ENCODE results near the gene XPO4. TPM values are rescaled to one million over a fixed set of nuclear protein-coding genes. Genes with fewer than 3 reads are reported as not detected.
"Not testable (repeated sequence)": the region's sequence is repeated elsewhere in the genome, so short reads cannot be mapped to it uniquely, and the experiment has no call there.

The XPO4 gene
- total RNA-seq, 1 donor from 2014 or later, result 13.1 TPM

DNA sequence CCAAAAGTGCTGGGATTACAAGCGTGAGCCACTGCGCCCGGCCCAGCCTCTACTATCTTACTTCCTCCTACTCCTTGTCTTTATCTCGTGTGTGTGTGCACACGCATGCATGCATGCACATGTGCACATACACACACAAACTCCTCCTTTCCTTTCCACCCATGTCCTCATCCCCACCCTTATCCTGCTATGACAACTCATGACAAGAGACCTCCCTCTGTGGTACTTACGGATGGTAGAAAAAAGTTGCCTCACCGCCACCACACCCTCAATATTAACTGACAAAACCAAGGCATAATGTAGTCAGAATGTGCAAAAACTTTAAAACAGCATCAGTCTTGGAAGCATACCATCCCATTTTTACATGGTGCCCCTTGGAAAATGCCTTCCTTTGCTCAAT is 112.9 kb downstream of the XPO4 start:
- no peak for DNase-seq (ENCODE audit: low spot score)

DNA sequence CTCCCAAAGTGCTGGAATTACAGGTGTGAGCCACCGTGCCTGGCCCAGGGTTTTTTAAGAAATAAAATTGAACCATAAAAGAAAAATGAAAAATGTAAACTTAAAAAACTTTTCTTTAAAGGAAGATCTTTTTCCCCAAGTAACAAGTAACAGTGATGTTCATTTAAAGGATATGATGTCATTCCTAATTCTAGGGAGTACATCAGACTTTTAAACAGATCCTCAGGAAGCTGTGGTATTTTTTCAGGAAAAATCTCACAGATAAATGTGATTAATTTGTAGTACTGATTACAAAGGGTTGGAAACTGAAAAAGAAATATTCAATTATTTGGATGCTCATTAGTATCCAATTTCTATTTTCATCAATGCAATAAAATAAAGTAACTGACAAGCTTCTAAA is 114.2 kb downstream of the XPO4 start:
- DNase-seq (ENCODE audit: low spot score), result no peak

DNA sequence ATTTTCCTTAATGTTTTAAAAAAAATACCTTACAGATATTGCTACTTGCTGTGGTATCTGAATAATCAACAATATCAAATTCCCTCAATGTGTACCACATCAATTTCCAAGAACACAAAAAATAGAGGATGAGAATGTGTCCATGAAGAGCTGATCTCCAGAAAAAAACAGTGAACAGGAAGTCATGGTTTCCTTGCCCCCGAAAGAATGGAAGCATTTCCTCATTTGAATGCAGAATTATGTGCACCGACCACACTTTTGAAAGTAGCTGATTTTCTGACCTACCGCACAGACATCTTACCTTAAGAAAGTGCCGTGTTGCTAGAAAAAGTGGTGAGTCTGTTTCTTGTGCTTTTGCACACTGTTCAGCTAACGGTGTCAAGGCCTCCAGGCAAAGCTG is 115.4 kb downstream of the XPO4 start:
- DNase-seq (ENCODE audit: low spot score), result no peak

DNA sequence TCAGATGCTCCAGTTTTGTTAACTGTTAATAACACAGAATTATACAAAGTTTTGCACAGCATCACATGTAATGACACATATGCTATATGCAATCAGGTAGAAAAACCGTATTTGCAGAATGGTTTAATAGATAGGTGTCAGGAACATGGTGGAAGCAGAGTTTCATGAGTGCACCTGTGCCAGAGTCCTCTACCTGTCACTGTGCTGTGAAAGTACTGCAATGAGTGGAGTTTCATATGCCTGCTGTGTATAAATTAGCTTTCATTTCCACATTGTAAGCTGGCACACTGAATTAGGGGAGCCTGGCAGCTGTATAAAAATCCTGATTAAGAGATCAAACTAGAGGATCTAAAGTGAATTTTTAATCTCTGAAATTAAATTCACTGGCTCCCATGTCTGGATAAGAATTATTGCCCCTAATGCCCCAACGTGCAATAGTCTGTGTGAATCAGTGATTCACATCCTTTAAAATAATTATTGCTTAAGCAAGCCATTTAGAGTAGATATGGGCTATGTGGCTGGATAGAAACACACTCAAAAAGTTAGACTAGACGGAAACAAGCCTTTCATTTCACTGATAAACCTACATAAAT is 120.3 kb downstream of the XPO4 start:
- no peak for DNase-seq (ENCODE audit: low spot score)

DNA sequence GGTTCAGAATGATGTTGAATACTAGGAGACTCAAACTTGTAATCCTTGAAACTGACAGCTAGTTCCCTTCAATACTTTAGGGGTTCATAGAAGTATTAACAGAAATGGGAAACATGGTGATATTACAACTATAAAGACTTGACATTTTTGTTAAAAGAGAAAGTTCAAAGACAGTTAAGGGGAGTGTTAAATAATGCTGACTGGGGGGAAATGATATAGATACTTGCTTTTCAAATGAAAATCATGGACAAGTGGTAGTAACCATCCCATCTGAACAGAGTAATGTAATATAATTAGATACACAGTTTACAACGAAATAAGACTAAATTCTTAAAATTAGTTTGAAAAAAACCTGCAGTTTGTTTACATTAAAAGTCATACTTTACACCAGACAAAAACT is 122.2 kb downstream of the XPO4 start:
- no peak for DNase-seq (ENCODE audit: low spot score)

DNA sequence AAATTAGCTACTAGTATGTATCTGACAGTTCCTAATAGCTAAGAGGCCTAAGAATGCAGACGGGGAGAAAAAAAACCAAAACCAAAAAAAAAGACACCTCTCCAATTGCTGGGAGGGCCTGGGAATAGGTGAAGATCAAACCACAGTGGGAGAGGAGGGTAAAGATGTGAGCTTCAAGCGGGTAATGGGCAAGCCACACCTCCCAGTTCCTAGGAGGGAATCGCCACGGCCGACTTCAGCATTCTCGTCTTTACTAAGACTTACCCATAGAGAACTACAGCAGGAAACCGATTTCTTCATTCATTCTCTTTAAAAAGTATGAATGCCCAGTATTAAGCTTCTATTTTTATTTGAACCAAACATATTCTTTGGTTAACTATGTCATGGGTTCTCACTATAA is 123.1 kb downstream of the XPO4 start:
- no peak for DNase-seq (ENCODE audit: low spot score)

DNA sequence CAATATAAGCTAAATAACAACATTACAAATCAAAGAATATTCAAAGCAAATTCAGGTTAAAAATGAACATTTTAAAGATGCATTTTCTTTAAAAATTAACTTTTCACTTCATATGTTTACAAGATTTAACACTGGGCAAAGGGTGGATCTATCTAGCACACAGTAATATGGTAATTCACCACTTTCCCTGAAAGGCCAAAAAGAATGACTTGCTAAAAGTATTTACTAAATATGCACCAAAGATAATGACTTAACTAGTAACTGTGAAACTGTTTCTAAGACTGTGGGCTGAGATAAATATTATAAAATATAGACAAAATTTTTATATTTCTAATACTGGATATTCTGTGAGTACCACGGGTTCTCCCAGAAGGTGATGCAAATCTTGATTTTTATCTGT is 124.2 kb downstream of the XPO4 start:
- DNase-seq (ENCODE audit: low spot score), result no peak

DNA sequence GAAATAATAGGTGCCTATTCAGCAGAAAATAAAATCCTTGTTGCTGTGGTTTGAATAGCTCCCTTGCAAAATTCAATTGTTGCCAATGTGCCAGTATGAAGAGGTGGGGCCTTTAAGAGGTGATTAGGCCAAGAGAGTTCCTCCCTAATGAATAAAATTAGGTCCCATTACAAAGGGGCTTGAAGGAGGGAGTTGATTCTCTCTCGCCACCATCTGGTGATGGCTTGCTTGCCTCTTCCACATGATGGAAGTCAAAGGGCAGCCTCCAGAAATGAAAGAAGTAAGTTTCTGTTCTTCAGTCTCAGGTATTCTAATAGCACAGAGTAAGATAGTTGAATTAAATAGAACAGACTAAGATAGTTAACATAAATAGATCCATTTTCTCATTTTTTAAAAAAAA is 125.8 kb downstream of the XPO4 start:
- DNase-seq (ENCODE audit: low spot score), result no peak

DNA sequence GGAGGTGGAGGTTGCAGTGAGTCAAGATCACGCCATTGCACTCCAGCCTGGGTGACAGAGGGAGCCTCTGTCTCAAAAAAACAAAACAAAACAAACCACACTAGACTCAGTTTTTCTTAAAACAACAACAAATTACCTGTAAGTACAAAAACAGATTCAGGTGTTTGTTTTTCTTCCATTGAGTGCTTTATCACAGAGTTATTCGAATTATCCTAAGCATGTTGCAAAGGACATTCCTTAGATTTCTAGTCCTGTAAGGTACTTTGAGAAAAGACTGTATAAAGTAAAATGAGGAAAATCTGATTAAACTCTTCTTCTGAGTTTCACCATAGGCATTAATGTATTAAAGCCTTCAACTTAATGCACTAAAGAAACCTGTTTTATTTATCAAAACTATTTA is 126.6 kb downstream of the XPO4 start:
- no peak for DNase-seq (ENCODE audit: low spot score)

DNA sequence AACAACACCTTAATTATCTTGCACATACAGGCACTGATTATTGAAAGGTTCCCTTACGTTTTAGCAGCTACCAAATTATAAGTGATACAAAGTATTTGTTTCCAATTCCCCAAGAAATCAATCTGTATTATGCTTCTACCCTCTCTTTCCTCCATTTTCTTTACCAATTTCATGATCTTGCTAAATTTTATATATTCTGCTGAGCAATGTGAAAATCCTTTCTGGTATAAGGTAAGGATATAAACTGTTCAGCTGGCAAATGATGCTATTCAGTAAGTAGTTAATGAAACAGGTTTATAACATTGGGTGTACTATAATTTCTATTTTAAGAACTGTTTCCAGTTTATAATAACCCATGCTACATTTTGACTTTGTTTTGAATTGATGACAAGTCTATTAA is 127.8 kb downstream of the XPO4 start:
- no peak for DNase-seq (ENCODE audit: low spot score)

DNA sequence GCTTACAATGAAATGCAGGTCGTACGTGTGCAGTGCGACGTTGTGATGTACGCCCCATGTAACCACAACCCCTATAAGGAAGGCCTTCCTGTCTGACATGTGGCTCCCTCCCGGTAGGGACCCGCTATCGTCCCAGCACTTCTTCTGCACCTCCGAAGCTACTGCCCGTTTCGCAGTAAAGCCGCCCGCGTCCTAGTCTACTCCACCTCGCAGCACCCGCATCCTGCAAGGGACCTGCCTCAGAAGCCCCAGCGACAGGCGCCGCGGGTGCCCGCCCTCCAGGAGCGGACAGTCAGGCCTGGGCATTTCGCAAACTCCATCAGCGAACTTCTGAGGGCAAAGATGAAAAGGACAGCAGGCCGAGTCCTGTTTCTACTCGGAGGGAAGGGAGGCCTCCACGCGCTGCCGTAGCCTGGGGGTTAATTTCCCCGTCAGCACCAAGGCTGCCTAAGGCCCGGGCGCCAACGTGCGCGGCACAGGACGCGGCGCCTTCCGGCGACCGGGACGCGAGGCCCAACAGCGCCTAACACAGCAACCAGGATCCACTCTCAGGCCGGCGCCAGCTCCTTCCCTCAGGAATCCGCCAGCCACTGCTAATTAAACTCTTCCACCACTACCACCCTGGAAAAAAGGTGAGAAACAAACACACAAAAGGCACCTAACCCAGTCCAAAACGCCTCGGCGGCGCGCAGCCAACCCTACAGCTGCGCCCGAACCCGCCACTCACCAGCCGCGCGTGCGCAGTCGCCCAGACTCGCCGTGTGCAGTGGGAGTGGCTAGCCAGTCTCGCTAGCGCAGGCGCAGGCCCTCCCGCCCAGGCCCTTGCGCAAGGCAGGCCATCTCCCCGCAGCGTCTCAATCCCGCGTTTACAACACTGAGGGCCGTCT is 129.1 kb downstream of the XPO4 start, which contains the start of gene EEF1AKMT1:
Gene EEF1AKMT1 (minus strand): TSS at position 768 of the 887 bp plus-strand sequence. CDS start 16,363 bp downstream, outside the sequence.
- DNase-seq (ENCODE audit: low spot score), result peak; percentile 98

DNA sequence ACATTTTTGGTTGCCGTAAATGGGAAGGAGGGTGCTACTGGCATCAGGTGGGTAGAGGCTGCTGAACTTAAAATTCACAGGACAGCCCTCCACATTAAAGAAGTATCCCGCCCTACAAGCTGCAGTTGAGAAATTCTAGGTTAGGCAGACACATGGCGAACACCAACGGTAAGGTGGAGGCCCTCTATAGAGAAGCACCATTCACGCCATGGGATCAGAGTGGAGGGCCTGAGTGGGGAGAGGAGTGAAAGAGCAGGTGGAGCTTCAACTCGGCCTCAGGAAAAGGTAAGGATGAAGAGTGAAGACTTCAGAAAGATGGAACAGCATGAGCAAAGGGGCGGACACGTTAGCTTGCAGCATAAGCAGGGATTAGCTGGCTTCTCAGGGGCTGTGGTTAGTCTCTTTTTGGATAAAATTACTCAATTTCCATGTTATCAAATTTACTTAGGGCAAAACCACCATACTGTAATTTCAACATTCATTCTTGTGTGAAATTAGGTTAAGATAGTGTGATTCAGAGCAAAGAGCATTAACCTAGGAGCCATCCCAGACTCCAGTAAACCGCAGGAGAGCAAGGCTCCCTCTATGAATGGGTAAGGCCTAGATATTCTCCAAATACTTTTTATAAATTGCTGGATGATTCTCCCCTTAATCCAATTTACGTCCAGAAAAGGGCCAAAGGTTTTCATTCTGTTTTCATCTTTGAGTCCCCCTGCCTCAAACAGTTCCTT is 130.0 kb downstream of the XPO4 start:
- DNase-seq (ENCODE audit: low spot score), result no peak

DNA sequence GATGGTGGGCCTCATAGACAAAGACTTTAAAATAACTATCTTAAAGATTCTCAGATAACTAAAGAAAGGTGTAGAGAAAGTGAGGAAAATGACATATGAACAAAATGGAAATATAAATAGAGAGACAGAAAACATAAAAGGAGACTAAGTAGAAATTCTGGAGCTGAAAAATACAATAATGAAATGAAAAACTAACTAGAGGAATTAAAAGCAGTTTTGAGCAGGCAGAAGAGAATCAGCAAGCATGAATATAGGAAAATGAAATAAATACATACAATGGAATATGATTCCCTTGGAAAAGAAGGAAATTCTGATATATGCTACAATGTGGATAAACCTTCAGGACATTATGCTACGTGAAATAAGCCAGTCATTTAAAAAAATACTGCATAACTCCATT is 132.7 kb downstream of the XPO4 start:
- no peak for DNase-seq (ENCODE audit: low spot score)

DNA sequence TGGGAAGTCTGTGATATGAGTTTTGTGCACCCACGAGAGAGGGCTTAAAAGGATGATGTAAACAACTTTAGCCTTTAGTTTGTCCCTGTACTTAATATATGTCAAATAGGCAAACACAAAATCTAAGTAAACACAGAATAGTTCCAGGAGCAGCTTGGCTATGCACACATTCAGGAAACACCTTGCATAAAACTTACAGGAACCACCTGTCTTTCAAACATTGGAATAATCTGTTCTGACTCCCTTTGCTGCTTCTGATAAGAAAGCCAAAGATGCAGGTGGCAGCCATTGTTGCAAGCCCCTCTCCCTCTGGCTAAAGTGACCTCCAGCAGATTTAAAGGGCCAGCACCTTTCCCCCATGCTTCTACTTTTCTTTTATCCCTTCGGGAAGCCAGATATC is 133.5 kb downstream of the XPO4 start:
- no peak for DNase-seq (ENCODE audit: low spot score)

DNA sequence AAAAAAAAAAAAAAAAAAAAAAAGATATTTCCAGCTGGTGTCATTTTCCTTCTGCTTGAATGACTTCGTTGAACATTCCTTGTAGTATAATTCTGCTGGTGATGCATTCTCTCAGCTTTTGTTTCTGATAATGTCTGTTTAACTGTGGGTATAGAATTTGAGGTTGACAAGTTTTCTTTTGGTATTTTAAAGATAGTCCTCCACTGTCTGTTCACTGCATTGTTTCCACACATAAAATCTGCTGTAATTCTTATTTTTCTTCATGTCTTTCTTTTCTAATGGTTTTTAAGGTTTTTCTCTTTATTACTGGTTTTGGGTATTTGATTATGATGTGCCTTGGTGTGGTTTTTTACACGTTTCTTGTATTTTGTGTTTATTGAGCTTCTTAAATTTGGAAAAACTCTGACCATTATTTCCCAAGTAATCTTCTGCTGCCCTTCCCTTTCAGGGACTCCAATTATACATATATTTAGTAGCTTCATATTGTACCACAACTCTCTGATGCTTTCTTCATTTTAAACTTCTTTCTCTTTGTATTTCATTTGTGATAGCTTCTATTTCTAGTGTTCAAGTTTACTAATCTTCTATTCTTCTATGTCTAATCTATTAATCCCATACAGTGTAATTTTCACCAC is 135.1 kb downstream of the XPO4 start:
- no peak for DNase-seq (ENCODE audit: low spot score)

DNA sequence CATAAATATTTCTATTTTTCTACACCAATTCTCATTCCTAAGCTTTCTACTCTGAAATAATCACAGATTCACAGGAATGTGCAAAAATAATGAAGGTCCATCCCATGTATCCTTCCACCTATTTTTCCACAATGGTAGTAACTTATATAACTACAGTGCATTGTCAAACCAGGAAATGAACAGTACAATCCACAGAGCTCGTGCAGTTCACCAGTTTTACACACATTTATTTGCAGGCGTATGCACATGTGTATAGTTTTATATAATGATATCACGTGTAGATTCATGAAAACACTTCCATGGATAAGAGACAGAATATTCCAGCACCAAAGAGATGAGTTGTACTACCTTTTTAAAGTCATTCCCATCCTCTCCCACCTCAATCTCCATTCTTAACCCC is 141.7 kb downstream of the XPO4 start:
- DNase-seq (ENCODE audit: low spot score), result no peak

DNA sequence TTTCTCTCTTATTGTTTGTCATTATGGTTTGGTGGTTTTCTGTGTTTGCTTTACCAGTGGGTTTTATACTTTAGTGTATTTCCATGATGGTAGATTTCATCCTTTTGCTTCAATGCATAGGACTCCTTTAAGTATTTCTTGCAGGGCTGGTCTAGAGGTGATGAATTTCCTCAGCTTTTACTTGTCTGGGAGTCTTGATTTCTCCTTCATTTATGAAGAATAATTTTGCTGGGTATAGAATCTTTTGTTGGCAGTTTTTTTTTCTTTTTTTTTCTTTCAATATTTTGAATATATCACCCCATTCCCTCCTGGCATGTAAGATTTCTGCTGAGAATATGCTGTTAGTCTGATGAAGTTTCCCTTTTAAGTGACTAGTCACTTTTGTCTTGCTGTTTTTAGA is 148.5 kb downstream of the XPO4 start:
- no peak for DNase-seq (ENCODE audit: low spot score)

DNA sequence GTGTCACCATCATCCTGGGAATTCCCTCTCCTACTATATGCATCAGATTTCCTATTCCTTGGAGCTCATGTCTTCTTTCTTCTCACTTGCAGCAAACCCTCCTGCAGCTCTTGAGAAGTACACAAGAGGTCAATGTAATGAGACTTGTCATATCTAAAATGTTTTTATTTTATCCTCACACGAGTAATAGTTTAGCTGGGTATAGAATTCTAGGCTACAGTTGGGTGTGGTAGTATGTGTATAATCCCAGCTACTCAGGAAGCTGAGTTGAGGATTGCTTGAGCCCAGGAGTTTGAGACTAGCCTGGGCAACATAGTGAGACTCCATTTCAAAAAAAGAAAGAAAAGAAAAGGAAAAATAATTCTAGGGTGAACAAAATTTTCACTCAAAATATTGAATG is 153.2 kb downstream of the XPO4 start:
- DNase-seq (ENCODE audit: low spot score), result no peak

DNA sequence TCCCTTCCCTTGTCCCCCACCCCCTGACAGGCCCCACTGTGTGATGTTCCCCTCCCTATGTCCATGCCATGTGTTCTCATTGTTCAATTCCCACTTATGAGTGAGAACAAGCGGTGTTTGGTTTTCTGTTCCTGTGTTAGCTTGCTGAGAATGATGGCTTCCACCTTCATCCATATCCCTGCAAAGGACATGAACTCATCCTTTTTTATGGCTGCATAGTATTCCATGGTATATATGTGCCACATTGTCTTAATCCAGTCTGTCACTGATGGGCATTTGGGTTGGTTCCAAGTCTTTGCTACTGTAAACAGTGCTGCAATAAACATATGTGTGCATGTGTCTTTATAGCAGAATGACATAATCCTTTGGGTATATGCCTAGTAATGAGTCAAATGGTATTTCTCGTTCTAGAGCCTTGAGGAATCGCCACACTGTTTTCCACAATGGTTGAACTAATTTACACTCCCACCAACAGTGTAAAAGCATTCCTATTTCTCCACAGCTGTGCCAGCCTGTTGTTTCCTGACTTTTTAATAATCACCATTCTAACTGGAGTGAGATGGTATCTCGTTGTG is 158.6 kb downstream of the XPO4 start:
- not testable (repeated sequence) for DNase-seq (ENCODE audit: low spot score)

DNA sequence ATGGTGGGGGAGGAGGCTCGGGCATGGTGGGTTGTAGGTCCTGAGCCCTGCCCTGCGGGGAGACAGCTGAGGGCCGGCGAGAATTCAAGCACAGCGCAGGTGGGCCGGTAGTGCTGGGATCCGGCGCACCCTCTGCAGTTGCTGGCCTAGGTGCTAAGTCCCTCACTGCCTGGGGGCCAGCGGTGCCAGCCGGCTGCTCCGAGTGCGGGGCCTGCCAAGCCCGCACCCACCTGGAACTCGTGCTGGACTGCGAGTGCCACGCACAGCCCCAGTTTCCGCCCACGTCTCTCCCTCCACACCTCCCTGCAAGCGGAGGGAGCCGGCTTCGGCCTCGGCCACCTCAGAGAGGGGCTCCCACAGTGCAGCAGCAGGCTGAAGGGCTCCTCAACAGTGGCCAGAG is 162.5 kb downstream of the XPO4 start:
- peak; percentile 86 for DNase-seq (ENCODE audit: low spot score)

DNA sequence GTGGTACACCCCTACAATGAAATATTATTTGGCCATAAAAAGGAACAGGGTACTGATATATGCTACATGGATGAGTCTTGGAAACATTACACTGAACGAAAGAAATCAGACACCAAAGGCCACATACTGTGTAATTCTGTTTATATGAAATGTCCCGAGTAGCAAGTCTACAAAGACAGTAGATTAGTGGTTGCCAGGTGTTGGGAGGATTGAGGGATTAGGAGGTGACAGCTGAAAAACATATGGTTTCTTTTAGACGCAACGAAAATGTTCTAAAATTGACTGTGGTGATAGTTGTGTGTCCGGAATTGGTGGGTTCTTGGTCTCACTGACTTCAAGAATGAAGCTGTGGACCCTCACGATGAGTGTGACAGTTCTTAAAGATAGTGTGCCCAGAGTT is 163.9 kb downstream of the XPO4 start:
- DNase-seq (ENCODE audit: low spot score), result no peak

All from mesenteric fat pad (tissue), 1 donor.